Measurements from ENCODE around the gene COL4A6. TPM values are rescaled to one million over a fixed set of nuclear protein-coding genes. Genes with fewer than 3 reads are reported as not detected.

Gene COL4A6
- polyA plus RNA-seq, 1 donor, result 6.8 TPM

GRCh38 chrX:108307132-108308085 lies 130.8 kb downstream of the COL4A6 start:
- whole genome bisulfite sequencing (ENCODE audit: insufficient coverage, low lambda C conversion rate), result no CpG with 5 or more reads among the region's 6 CpGs
- H3K4me1 ChIP-seq (ENCODE audit: control insufficient read depth, insufficient read depth, low read length), result no peaks in the 10 kb centered on the region
- no peaks in the 10 kb centered on the region for H3K9me3 ChIP-seq (ENCODE audit: control insufficient read depth, low read depth, low read length)
- no peaks in the 10 kb centered on the region for H3K36me3 ChIP-seq (ENCODE audit: control insufficient read depth, insufficient read depth, low read length)
- H3K4me3 ChIP-seq (ENCODE audit: low read length), result no peak overlapping the region
- H3K27me3 ChIP-seq (ENCODE audit: control insufficient read depth, insufficient read depth, low read length), result no peaks in the 10 kb centered on the region
- no peak for DNase-seq
- no peak overlapping the region for H3K27ac ChIP-seq (ENCODE audit: low read length)

GRCh38 chrX:108306086-108306485 lies 132.1 kb downstream of the COL4A6 start:
- Histone ChIP-seq H3K27ac (ENCODE audit: low read length) (no peak overlapping the region), H3K36me3 (ENCODE audit: control insufficient read depth, insufficient read depth, low read length) (no peaks in the 10 kb centered on the region), H3K9me3 (ENCODE audit: control insufficient read depth, low read depth, low read length) (no peaks in the 10 kb centered on the region), H3K4me3 (ENCODE audit: low read length) (no peak overlapping the region), H3K27me3 (ENCODE audit: control insufficient read depth, insufficient read depth, low read length) (no peaks in the 10 kb centered on the region), H3K4me1 (ENCODE audit: control insufficient read depth, insufficient read depth, low read length) (no peaks in the 10 kb centered on the region)
- no peak for DNase-seq

GRCh38 chrX:108304757-108305156 lies 133.5 kb downstream of the COL4A6 start:
- H3K36me3 ChIP-seq (ENCODE audit: control insufficient read depth, insufficient read depth, low read length), result no peaks in the 10 kb centered on the region
- H3K4me1 ChIP-seq (ENCODE audit: control insufficient read depth, insufficient read depth, low read length), result peaks cover 3% of the 10 kb centered on the region
- no peaks in the 10 kb centered on the region for H3K27me3 ChIP-seq (ENCODE audit: control insufficient read depth, insufficient read depth, low read length)
- H3K4me3 ChIP-seq (ENCODE audit: low read length), result no peak overlapping the region
- no peaks in the 10 kb centered on the region for H3K9me3 ChIP-seq (ENCODE audit: control insufficient read depth, low read depth, low read length)
- no peak overlapping the region for H3K27ac ChIP-seq (ENCODE audit: low read length)
- DNase-seq, result no peak
- no CpG with 5 or more reads among the region's 2 CpGs for WGBS (ENCODE audit: insufficient coverage, low lambda C conversion rate)

- no peak overlapping the region for H3K4me3 ChIP-seq (ENCODE audit: low read length)
- H3K9me3 ChIP-seq (ENCODE audit: control insufficient read depth, low read depth, low read length), result no peaks in the 10 kb centered on the region
- DNase-seq, result peak in 1 of 2 donors; percentile 9
- no peaks in the 10 kb centered on the region for H3K27me3 ChIP-seq (ENCODE audit: control insufficient read depth, insufficient read depth, low read length)
- H3K4me1 ChIP-seq (ENCODE audit: control insufficient read depth, insufficient read depth, low read length), result peaks cover 6% of the 10 kb centered on the region
- WGBS (ENCODE audit: insufficient coverage, low lambda C conversion rate), result no CpG with 5 or more reads among the region's 5 CpGs
- H3K27ac ChIP-seq (ENCODE audit: low read length), result no peak overlapping the region
- H3K36me3 ChIP-seq (ENCODE audit: control insufficient read depth, insufficient read depth, low read length), result no peaks in the 10 kb centered on the region
Measured at GRCh38 chrX:108304210-108304609, 134.0 kb downstream of the COL4A6 start.

- no CpG with 5 or more reads among the region's 2 CpGs for WGBS (ENCODE audit: insufficient coverage, low lambda C conversion rate)
- H3K27me3 ChIP-seq (ENCODE audit: control insufficient read depth, insufficient read depth, low read length), result no peaks in the 10 kb centered on the region
- no peak for DNase-seq
- no peak overlapping the region for H3K4me3 ChIP-seq (ENCODE audit: low read length)
- peaks cover 11% of the 10 kb centered on the region for H3K4me1 ChIP-seq (ENCODE audit: control insufficient read depth, insufficient read depth, low read length)
- H3K36me3 ChIP-seq (ENCODE audit: control insufficient read depth, insufficient read depth, low read length), result no peaks in the 10 kb centered on the region
- no peak overlapping the region for H3K27ac ChIP-seq (ENCODE audit: low read length)
- H3K9me3 ChIP-seq (ENCODE audit: control insufficient read depth, low read depth, low read length), result no peaks in the 10 kb centered on the region
Measured at GRCh38 chrX:108303682-108304081, 134.5 kb downstream of the COL4A6 start.

GRCh38 chrX:108299704-108300103 lies 138.5 kb downstream of the COL4A6 start:
- Histone ChIP-seq H3K27me3 (ENCODE audit: control insufficient read depth, insufficient read depth, low read length) (no peaks in the 10 kb centered on the region), H3K4me3 (ENCODE audit: low read length) (no peak overlapping the region), H3K36me3 (ENCODE audit: control insufficient read depth, insufficient read depth, low read length) (no peaks in the 10 kb centered on the region), H3K27ac (ENCODE audit: low read length) (no peak overlapping the region), H3K9me3 (ENCODE audit: control insufficient read depth, low read depth, low read length) (no peaks in the 10 kb centered on the region), H3K4me1 (ENCODE audit: control insufficient read depth, insufficient read depth, low read length) (peaks cover 19% of the 10 kb centered on the region)
- no CpG with 5 or more reads among the region's 1 CpG for WGBS (ENCODE audit: insufficient coverage, low lambda C conversion rate)
- DNase-seq, result no peak

GRCh38 chrX:108299101-108299591 lies 139.1 kb downstream of the COL4A6 start:
- DNase-seq, result peak; percentile 17 to 56
- no CpG with 5 or more reads among the region's 2 CpGs for WGBS (ENCODE audit: insufficient coverage, low lambda C conversion rate)
- no peaks in the 10 kb centered on the region for H3K27me3 ChIP-seq (ENCODE audit: control insufficient read depth, insufficient read depth, low read length)
- H3K36me3 ChIP-seq (ENCODE audit: control insufficient read depth, insufficient read depth, low read length), result no peaks in the 10 kb centered on the region
- peak overlapping the region; percentile 38 for H3K27ac ChIP-seq (ENCODE audit: low read length)
- peaks cover 19% of the 10 kb centered on the region for H3K4me1 ChIP-seq (ENCODE audit: control insufficient read depth, insufficient read depth, low read length)
- no peak overlapping the region for H3K4me3 ChIP-seq (ENCODE audit: low read length)
- no peaks in the 10 kb centered on the region for H3K9me3 ChIP-seq (ENCODE audit: control insufficient read depth, low read depth, low read length)

- Histone ChIP-seq H3K27ac (ENCODE audit: low read length) (no peak overlapping the region), H3K27me3 (ENCODE audit: control insufficient read depth, insufficient read depth, low read length) (no peaks in the 10 kb centered on the region), H3K36me3 (ENCODE audit: control insufficient read depth, insufficient read depth, low read length) (no peaks in the 10 kb centered on the region), H3K9me3 (ENCODE audit: control insufficient read depth, low read depth, low read length) (no peaks in the 10 kb centered on the region), H3K4me3 (ENCODE audit: low read length) (no peak overlapping the region), H3K4me1 (ENCODE audit: control insufficient read depth, insufficient read depth, low read length) (peaks cover 19% of the 10 kb centered on the region)
- DNase-seq, result no peak
- WGBS (ENCODE audit: insufficient coverage, low lambda C conversion rate), result no CpG with 5 or more reads among the region's 18 CpGs
Measured at GRCh38 chrX:108298165-108298602, 140.0 kb downstream of the COL4A6 start.

- Histone ChIP-seq H3K4me1 (ENCODE audit: control insufficient read depth, insufficient read depth, low read length) (peaks cover 19% of the 10 kb centered on the region), H3K27ac (ENCODE audit: low read length) (no peak overlapping the region), H3K36me3 (ENCODE audit: control insufficient read depth, insufficient read depth, low read length) (no peaks in the 10 kb centered on the region), H3K4me3 (ENCODE audit: low read length) (no peak overlapping the region), H3K27me3 (ENCODE audit: control insufficient read depth, insufficient read depth, low read length) (no peaks in the 10 kb centered on the region), H3K9me3 (ENCODE audit: control insufficient read depth, low read depth, low read length) (no peaks in the 10 kb centered on the region)
- DNase-seq, result no peak
Measured at GRCh38 chrX:108297290-108297689, 140.9 kb downstream of the COL4A6 start.

GRCh38 chrX:108292053-108292452 lies 146.2 kb downstream of the COL4A6 start:
- no peaks in the 10 kb centered on the region for H3K27me3 ChIP-seq (ENCODE audit: control insufficient read depth, insufficient read depth, low read length)
- no peaks in the 10 kb centered on the region for H3K36me3 ChIP-seq (ENCODE audit: control insufficient read depth, insufficient read depth, low read length)
- no peak for DNase-seq
- no peaks in the 10 kb centered on the region for H3K9me3 ChIP-seq (ENCODE audit: control insufficient read depth, low read depth, low read length)
- no peak overlapping the region for H3K27ac ChIP-seq (ENCODE audit: low read length)
- no peaks in the 10 kb centered on the region for H3K4me1 ChIP-seq (ENCODE audit: control insufficient read depth, insufficient read depth, low read length)
- no peak overlapping the region for H3K4me3 ChIP-seq (ENCODE audit: low read length)
- no CpG with 5 or more reads among the region's 3 CpGs for WGBS (ENCODE audit: insufficient coverage, low lambda C conversion rate)

GRCh38 chrX:108285918-108286317 lies 152.3 kb downstream of the COL4A6 start:
- Histone ChIP-seq H3K4me1 (ENCODE audit: control insufficient read depth, insufficient read depth, low read length) (no peaks in the 10 kb centered on the region), H3K4me3 (ENCODE audit: low read length) (no peak overlapping the region), H3K36me3 (ENCODE audit: control insufficient read depth, insufficient read depth, low read length) (no peaks in the 10 kb centered on the region), H3K27me3 (ENCODE audit: control insufficient read depth, insufficient read depth, low read length) (no peaks in the 10 kb centered on the region), H3K27ac (ENCODE audit: low read length) (no peak overlapping the region), H3K9me3 (ENCODE audit: control insufficient read depth, low read depth, low read length) (no peaks in the 10 kb centered on the region)
- no CpG with 5 or more reads among the region's 2 CpGs for WGBS (ENCODE audit: insufficient coverage, low lambda C conversion rate)
- DNase-seq, result no peak
